ENCODE data around the gene TMEM147.

DNA sequence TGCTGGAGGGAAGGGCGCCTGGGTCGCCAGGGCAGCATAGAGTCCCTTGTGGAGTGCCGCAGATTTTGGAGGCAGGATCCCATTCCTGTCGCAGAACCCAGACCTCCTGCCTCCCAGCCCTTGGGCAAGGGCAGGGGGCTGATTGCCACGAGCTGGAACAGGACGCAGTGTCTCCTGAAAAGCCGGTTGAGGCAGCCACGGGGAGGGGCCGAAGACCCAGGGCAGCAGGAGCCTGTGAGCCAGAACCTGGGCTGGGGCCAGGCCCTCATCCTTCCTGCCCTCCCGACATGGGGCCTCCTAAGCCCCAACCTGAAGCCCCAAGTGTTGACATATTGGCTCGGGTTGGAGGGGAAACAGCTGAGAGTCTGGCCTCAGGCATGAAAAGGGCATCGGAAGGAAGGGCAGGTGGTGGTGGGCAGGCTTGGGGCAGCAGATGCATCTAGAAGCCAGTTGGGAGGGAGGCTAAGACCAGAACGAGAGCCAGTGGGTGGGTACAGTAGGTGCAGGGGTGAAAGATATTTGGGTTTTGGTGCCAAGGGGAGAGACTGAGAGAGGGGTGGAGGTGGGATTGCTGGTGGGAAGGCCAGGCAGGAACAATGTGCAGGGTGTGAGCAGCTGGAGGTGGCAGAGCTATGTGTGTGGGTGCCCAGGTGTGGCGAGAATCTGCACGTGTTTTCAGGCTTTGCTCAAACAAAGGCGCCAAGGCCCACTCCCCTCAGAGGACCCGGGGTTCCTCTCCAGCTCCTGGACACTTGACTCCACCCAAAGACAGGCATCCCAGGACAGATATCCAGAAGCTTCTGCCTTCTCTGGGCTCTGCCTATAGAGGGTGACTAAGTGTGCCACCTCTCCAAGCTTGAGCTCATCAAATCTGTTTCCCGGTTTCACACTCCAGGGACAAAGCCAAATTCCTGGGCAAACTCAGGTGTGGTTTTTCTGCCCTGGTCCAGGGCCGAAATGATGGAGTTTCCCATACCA is 15.9 kb upstream of the TMEM147 start:
- TF ChIP-seq, protein P1, sequence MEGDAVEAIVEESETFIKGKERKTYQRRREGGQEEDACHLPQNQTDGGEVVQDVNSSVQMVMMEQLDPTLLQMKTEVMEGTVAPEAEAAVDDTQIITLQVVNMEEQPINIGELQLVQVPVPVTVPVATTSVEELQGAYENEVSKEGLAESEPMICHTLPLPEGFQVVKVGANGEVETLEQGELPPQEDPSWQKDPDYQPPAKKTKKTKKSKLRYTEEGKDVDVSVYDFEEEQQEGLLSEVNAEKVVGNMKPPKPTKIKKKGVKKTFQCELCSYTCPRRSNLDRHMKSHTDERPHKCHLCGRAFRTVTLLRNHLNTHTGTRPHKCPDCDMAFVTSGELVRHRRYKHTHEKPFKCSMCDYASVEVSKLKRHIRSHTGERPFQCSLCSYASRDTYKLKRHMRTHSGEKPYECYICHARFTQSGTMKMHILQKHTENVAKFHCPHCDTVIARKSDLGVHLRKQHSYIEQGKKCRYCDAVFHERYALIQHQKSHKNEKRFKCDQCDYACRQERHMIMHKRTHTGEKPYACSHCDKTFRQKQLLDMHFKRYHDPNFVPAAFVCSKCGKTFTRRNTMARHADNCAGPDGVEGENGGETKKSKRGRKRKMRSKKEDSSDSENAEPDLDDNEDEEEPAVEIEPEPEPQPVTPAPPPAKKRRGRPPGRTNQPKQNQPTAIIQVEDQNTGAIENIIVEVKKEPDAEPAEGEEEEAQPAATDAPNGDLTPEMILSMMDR (IDR thresholded peaks at IDR 0.05 in 4 of 5, conservative IDR thresholded peaks at IDR 0.05 in 1 of 5): no peak
- no peak for TF ChIP-seq POLR2A (IDR thresholded peaks at IDR 0.05)

Data from gastrocnemius medialis (tissue), 4 donors.